ENCODE results near the gene CDADC1.
A peak's percentile ranks its signal among the peaks of the same experiment; 100 is the strongest.

CDADC1 gene

DNA sequence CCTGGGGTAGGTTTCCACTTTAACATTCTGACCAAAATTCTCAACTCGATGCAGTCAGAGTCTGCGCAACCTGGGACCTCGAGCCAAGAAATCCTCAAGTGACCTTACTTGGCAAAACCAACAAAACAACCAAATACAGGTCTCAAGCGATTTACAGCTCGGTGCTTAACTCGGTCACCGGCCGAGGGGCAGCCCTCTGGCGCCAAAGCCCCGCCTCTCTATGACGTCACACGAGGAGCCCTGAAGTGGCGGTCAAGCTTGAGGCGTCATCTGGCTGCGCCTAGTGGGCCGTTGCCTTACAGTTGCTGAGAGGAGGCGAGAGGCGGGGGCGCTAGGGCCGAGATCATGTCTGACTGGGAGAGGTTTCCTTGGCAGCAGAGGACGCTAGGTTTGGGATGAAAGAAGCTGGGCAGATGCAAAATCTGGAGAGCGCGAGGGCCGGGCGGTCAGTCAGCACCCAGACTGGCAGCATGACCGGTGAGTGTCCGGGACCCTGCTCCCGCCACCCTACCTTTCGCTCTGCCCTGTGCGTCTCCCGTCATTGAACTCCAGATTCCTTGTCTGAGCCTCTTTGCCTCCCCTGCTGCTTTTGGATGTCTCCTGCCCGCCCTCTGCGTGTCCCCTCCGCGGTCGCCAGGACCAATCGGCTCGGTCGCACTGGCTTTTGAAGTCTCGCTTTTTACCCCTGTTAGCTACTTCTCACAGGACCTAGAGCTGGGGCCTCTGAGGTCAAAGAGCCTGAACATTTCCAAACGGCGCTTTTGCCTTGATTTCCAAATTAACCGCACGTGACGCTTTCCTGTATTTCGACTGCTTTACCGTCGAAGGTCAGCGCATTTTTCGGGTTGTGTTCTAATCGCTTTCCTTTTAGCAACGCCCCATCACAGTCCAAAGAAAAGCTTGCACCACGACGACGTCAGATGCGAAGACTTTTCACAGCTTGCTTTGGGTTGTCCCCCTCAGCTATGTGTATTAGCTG is at the start of gene CDADC1:
Gene CDADC1 (plus strand): TSS at position 283 of the 979 bp plus-strand sequence. CDS start 113 bp downstream, at position 396.
- DNase-seq: peak; percentile 31 to 97 (median 91)

DNA sequence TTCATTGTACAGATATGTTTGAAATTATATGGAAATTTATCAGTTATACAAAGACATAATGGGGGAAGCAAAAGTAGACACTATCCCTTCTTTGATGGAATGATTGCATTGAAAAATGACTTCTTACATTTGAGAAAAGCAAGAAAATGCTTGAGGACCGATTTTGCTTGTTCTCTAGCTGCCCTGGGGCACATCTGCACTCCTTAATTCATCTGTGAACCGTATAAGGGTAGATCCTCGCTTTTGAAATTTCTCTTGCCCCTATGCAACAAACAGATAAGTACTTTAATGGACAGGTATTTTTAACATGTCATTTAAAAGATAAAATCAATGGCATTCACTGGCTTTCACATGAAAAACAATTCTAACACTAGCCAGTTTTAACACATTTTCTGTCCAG is 41.1 kb upstream of the CDADC1 start:
- no peak for DNase-seq

DNA sequence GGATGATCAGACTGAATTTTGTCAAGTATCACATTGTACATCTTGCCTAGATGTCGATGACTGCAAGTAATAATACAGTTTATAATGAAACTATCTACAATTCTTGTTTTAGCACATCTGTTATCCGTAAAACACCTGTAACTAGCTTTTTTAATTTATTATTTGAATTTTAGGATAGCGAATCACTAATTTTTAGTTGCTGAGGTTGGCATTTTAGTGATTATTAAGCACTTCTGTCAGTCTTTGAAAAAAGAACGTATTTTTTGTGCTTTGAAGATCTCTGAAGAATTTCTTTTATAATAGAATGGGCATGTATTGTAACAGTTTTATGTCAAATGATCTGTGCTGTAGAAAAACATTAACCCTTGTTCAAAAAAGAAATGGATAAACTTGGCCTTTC is 39.1 kb upstream of the CDADC1 start:
- DNase-seq: no peak

GRCh38 chr13:49210114-49210513 is 37.6 kb upstream of the CDADC1 start:
- DNase-seq: no peak

- no peak for DNase-seq
Observed at GRCh38 chr13:49210669-49211068, 37.1 kb upstream of the CDADC1 start.

DNA sequence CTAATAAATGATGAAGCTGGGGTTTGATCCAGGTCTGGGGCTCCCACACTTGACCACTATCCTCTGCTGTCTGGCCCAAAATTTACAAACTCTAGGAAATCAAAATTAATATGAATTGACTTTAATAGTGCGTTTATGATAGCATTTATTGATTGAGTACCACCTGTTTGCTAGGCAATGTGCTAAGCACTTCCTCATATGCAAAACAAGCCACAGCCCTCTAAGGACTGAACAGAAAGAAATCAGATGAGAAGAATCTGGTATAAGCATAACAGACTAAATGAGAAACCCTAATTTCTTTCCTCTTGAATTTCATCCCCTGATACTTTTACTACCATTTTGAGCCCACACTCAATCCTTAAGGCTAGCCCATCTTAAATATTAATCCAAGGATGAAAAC is 34.2 kb upstream of the CDADC1 start:
- no peak for DNase-seq

DNA sequence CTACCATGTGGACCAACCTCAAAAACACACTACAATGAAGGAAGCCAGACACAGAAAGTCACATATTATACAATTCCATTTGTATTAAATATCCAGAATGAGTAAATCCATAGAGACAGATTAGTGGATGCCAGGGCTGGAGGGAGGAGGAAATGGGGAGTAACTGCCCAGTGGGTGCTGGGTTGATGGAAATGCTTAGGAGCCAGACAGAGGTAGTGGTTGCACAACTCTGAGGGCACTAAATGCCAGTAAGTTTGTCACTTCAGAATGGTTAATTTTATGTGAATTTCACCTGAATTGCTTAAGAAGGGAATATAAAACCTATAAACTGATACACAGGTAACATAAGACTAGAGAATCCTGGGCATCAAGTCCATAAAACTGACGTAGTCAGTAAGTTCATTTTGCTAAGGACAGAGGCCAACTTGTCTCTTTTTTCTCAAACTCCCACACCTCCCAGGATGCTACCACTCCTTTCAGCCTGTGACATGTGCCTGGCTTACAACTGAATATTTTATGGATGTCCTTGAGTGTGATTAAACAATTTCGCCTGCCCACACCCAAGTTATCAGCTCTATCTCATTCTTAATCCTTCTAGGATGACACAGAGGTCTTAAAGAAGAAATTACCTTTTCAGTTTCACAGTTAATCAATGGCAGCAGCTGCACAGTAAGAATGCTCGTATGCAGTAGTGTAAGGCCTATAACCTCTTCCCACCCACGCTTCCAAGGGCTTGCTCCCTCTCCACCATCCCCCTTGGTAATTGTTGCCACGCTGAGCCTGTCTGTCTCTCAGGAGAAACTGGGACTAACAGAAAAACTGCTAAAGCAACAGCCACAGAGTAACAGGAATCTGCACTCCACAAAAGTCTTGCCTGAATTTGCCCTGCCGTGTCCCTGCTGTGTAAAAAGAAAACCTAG is 33.5 kb upstream of the CDADC1 start:
- DNase-seq: no peak

GRCh38 chr13:49214917-49215376 is 32.8 kb upstream of the CDADC1 start:
- DNase-seq: peak in 4 of 56 donors; percentile 3 to 12 (median 9)

DNA sequence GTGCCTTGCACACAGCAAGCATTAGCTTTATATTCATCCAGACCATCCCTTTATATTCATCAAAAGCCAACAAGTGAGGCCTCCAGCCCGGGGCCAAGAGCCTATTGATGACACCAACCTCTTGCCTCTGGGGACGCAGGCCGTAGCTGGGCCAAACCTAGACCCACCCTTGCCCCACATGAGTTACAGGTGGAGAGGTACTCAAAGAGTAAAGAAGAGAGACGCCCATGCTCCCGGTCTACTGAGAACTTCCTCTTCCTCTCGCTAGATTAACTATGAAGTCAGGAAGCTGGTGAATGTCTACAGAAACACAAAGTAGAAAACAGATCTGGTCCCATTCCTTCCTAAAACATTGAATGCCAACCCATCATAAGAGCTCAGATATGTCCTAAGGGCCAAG is 31.4 kb upstream of the CDADC1 start:
- no peak for DNase-seq

DNA sequence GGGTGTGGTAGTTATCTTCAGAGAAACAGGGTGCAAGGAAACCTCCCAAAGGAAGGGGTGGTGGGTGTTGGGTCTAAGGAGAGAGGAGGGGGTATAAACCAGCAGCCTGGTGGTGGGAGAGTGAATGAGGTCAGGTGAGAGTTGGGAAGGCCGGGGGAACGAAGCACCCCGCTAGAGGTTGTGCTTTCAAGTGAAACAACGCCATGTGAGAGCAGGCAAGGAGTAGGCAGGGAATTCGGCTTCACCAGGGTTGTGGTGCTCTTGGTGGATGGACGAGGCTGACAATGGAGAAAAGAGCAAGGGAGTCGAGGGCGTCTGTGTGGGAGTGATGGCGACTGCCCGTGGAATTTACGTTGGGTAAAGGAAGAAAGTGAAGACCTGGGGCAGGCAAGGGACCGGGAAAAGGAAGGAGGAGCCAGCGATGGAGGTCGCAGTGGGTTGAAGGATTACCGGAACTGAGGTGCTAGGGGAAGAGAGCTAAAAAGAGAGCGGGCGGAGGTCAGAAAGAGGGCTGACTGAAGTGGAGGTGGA is 29.7 kb upstream of the CDADC1 start:
- DNase-seq: no peak

DNA sequence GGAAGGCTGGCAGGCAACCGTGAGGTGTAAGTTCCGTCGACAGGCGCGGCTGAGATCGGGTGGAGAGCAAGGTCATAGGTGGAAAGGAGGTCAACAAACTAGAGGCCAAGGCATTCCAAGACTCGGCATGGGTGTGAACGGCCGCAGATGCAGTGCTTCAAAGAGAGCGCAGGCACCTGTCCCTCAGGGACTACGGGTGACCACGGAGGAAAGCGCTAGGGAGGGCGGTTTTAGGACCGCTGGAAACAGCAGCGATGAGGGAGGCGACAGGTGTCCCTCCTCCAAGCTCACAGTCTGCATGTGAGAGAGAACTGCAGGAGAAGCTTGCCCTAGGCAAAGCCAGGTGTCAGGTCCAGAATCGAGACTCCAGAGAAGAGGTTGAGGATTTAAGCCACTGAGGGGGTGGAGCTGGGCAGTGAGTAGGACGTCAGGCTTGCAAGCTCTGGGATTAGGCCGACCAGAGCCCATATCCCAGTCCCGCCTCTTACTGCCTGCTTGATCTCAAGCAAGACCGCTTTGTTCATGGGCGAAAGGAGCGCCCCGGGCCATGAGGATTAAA is 29.2 kb upstream of the CDADC1 start:
- no peak for DNase-seq

DNA sequence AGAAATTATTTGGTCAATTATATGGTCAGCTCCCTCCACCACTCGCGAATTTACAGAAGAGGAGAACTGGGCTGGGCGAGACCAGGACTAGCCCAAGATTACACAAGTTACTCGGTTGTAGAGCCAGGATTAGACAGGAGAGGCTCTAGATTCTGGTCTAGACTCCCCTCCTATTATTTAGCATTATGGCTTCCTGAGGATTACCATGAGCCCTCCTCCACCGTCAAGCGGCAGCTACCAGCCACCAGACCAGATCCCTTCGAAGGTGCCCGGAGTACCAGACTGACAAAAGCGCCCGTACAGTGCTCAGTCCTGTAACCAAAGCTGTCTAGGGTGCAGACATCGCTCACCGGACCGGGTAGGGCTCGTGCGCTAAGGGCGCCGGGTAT is 28.1 kb upstream of the CDADC1 start:
- DNase-seq: no peak

- DNase-seq: peak in 1 of 56 donors; percentile 6
Observed at GRCh38 chr13:49220036-49220855, 27.5 kb upstream of the CDADC1 start, which contains the start of gene MLNR. Gene MLNR (plus strand): TSS chr13:49220338. CDS start chr13:49220338, 0 bp downstream.

- DNase-seq: no peak
Observed at GRCh38 chr13:49220856-49221589, 26.7 kb upstream of the CDADC1 start.

GRCh38 chr13:49221590-49221965 is 26.1 kb upstream of the CDADC1 start:
- no peak for DNase-seq

GRCh38 chr13:49225223-49226042 is 22.3 kb upstream of the CDADC1 start:
- DNase-seq: no peak

- no peak for DNase-seq
Observed at GRCh38 chr13:49226613-49227012, 21.1 kb upstream of the CDADC1 start.

- DNase-seq: no peak
Observed at GRCh38 chr13:49234741-49235140, 13.0 kb upstream of the CDADC1 start.
